NCI-H82 treated with DMSO at 0.1 percent for 48 hours (cell line): Measurements from ENCODE around the gene KIAA0753.
"Not testable (repeated sequence)": the region's sequence is repeated elsewhere in the genome, so short reads cannot be mapped to it uniquely, and the experiment has no call there.

ENCODE experiments used
- DNase-seq: peaks from one replicate; lab custom pipeline; 2025; ENCODE audit not compliant: unreplicated experiment; lab: John Stamatoyannopoulos, UW

KIAA0753 gene

DNA sequence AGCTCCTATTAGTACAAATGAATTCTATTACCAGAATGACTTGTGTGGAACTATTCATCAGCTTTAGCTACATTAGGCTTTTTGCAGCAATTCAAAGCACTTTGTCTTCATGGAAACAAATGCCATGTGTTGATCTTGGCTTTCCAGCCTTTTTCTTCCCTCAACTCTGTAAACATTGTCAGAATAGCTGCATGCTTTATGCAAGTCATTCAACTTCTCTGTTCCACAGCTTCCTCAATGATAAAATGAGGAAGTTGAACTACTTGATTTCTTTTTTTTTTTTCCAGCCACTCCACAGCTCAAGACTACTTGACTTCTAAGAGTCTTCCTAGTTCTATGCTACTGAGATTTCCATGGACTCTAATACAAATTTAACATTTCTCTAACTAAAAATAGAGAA lies 41.1 kb downstream of the KIAA0753 start:
- no peak for DNase-seq

DNA sequence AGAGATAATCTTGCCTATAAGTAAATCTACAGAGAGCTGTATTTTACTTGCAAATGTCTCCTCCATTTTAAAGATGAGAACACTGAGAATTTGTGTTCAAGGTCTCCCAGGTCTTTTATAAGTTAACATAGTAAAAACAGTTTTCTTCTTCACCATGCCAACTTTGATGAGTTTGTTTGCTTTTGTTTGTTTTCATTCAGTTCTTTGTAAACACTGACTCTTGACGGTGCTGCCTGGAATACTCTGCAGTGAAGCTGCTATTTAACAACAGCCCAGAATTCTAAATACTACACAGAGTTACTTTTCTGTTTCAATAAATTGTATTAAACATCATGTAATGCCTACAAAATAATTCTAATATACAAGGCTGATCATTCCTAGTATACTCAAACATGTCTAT lies 42.8 kb downstream of the KIAA0753 start:
- no peak for DNase-seq

GRCh38 chr17:6596941-6597340 lies 43.6 kb downstream of the KIAA0753 start:
- no peak for DNase-seq

DNA sequence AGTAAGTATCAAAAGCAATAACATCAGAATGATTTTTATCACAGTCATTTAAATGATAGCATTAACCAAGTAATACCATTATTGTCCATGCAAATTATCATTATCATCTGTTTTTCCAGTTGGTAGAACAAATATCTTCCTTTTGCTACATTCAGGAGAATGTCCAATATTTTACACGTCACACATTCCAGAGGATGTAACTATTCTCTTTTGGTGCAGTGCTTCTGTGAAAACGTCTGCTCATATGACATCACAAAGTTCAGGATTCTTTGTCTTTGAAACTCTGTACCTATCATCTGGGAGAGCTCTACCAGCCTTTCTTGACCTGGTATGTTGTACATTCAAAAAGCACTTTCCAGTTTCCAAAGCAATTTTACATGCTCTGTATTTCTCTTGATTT lies 44.0 kb downstream of the KIAA0753 start:
- no peak for DNase-seq

GRCh38 chr17:6596081-6596480 lies 44.4 kb downstream of the KIAA0753 start:
- DNase-seq: no peak

- not testable (repeated sequence) for DNase-seq
Observed at GRCh38 chr17:6593371-6593770, 47.1 kb downstream of the KIAA0753 start.

- no peak for DNase-seq
Observed at GRCh38 chr17:6592173-6592572, 48.3 kb downstream of the KIAA0753 start.

- no peak for DNase-seq
Observed at GRCh38 chr17:6591599-6592158, 48.8 kb downstream of the KIAA0753 start.

DNA sequence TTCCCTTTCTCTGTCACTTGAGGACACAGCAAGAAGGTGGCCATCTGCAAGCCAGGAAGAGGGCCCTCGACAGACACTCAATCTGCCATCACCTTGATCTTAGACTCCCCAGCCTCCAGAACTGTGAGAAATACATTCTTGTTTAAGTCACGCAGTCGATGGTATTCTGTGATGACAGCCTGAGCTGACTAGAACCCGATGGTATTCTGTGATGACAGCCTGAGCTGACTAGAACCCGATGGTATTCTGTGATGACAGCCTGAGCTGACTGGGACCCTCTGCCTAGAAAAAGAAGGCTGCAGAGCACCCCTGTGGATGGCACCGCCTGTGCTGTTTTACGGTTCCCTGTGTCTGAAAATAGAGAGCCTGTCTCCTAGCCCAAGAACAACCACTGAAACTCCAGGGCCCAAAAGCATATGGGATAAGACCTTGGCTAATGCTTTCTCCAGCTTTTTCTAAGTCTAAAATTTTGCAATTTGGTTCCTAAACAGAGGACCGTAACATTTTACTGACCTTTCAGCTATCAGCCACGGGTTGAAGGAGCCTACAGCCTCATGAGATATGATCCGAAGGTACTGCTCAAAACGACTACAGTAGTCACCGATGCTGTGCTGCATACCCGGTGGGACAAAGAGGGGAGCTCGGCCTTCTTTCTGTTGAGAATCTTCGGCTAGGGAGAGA lies 51.1 kb downstream of the KIAA0753 start:
- no peak for DNase-seq

- no peak for DNase-seq
Observed at GRCh38 chr17:6588165-6588564, 52.3 kb downstream of the KIAA0753 start.

DNA sequence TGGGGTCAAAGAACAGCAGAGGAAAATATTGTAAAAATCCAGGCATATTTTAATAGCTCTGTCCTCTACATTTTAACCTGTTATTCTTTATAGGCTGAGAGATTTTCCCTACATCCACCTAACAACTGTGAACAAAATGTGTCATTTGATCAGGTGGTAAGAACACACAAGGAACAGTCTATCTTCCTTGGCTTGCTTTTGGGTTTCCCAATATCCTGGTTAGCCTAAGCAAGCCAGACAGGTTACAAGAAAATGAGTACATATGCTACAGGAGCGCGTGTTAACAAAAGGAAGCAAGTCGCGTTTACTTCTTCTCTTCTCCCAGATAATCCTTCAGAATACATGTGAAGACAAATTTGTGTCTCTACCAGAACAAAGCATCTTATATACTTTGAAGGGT lies 53.2 kb downstream of the KIAA0753 start:
- DNase-seq: no peak

DNA sequence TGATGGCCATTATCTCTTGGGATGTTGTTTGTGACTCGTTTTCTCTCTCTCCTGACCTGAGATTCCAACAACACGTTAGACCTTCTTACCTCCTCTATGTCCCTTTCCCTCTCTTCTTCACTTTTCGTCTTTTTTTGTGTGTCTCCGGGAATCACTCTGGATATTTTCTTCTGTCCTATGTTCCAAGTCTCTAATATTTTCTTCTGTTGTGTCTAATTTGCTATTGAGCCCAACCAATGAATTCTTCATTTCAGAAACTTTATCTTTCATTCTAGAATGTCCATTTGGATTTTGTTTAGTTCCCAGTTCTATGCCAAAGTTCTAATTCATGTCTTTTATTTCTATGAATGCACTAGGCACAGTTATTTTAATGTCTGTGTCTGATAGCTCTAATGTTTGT lies 57.1 kb downstream of the KIAA0753 start:
- no peak for DNase-seq

DNA sequence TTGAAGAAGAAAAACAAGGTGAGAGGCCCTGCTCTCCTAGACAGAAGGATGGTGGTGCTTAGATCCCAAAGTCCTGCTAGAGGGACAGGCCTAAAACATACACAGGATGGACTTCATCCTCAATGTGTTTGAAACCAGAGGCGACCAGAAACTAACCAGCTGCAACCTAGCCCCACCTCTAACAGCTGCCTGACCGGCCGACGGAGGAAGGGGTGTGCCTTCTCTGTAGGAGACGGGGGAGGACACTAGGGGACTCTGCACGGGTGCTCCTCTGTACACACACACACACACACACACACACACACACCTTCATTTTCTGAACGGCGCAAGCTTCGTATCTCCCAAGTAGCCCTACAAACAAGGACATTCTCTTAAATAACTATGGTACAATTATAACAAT lies 59.9 kb downstream of the KIAA0753 start:
- no peak for DNase-seq

- no peak for DNase-seq
Observed at GRCh38 chr17:6578491-6578890, 62.0 kb downstream of the KIAA0753 start.

GRCh38 chr17:6577686-6578263 lies 62.7 kb downstream of the KIAA0753 start:
- DNase-seq: no peak

DNA sequence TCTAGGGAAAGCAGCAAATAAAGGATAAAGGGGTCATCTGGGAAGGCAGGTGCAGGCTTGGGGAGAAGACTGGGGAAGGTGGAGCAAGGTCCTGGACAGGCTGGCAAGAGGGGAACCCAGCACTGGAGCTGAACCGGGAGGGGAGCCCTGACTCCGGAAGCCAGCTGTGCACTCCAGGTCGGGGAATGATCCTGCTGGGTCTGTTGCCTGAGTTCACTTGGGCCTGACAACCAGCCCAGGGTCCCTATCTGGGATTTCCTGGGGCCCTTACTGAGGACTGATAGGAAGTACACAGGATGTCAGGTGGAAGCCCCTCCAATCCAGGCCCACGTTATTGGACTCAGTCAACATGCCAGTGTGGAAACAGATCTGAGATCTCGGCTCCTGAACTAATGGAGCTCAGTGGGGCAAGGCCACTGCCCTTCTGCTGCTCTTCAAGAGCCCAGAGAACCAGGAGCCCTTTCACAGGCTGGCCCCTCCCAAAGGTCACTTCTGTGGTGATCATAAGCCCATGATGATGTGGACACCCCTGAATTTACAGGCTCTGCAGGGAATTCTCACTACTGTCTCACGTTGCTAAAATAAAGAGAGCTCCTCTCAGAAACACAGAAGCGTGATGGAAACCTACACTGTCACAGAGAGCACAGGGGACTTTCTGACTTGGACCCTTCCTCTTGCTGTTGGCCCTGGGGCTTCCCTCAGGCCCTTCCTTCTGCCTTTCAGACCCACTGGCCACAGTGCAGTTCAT lies 64.3 kb downstream of the KIAA0753 start:
- no peak for DNase-seq

DNA sequence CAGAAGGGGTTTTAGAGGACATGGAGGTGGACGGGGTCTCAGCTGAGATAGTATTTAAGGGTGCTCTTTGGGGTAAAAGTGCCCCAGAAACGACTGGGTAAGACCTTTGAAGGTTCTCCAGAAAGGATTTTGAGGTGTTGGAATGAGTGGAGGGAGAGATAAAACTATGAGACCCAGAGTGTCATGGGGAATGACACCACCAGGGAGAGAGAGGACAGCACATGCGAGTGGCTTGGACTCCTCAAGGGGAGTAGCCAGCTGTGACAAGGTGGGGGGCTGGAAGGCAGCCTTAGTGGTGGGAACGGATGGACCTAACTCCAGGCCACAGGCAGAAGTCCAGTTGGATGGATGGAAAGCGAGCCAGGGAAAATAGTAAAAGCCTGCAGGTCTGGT lies 64.9 kb downstream of the KIAA0753 start:
- no peak for DNase-seq

DNA sequence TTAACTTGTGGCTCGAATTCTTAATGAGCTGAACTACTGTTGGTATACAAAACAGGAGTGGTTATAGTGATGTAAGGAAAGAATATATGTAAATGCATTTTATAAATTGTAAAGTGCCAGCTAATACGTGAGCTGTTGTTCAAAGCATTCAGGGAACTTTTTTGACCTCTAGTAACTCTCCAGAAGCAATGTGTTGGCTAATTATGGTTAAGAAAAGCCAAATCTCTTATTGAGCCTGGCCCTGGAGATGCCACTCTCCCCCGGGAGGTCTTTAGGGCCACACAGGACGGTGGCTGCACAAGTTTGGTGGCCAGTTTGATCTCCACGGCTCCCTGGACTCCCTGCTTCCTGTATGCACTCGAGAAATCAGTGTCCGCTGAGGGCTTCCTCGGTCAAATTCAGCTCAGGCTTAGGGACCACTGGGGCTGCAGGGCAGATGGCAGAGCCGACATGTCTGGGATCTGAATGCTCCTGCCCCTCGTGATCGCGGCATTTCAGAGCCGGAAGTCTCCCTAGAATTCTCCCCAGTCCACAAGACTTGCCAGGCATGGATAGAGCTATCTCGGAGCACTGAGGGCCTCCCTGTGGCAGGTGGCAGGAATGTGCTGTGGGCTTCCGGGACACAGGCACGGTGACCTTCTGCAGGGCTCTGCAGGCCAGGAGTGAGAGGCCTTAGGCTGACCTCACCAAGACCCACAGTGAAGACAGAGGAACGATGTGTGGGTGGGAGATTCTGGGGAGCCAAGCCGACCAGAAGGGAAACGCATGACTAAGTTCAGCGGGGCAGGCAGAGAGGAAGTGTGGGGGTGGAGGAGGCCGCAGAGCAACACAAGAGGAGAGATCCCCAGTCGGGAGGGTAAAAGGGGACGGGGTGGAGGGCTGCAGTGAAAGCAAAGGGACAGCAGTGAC lies 65.6 kb downstream of the KIAA0753 start:
- DNase-seq: no peak

DNA sequence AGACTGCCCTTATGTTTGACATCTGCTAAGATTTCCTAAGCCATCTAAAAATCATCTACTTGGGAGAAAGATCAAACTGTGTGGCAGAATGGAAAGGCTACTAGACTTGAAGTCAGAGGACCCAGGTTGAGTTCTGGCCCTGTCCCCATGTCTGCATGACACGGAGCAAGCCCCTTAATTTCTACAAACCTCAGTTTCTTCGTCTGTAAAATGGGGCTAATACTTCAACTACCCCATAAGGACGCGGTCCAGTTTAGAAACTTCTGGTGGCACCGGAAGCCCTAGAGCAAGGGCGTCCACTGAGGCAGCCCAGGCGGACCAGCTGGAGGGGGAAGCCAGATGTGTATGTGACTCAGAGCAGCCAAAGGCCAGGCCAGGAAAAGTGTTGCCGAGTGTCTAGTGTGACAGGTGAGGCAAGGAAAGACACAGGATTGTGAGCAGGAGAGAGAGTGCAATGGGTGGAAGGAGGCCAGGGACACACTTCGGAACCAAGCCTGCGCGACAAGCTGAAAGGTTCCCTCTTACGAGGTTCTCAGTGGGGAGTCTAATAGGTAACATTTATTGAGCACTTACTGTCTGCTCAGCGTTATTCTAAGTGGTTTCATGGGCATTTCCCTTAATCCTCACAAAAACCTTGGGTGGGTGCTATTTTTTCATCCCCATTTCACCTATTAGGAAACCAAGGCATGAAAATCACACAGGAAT lies 66.4 kb downstream of the KIAA0753 start:
- DNase-seq: no peak

DNA sequence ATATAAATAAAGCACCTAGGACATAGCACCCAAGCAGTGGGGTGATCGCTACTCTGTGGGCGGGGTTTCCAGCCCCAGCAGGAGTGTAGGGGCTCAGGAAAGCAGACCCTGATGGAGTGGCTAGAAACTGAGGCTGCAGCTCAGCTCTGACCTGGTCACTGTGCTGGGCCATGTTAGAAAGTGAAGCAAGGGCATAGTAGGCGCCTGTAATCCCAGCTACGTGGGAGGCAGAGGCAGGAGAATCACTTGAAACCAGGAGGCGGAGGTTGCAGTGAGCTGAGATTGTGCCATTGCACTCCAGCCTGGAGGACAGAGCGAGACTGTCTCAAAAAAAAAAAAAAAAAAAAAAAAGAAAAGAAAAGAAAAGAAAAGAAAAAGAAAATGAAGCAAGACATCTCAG lies 67.0 kb downstream of the KIAA0753 start:
- not testable (repeated sequence) for DNase-seq
